Naive thymus-derived CD4-positive, alpha-beta T cell (primary cell): ENCODE measurements around the gene FAAP20. TPM values are rescaled to one million over a fixed set of nuclear protein-coding genes. Genes with fewer than 3 reads are reported as not detected.

ENCODE experiments used
- ATAC-seq: fragments of 150-1000 bp; cut with Tn5 transposase; 2 replicates; pipeline ENCODE4 v1.10.0; 2021; ENCODE audit warnings: mild to moderate bottlenecking, moderate library complexity
- CTCF ChIA-PET: fragments of 350-600 bp; sonication (Branson Sonifier 250); formaldehyde crosslinking; loops from one replicate; lab custom pipeline; 2021; ENCODE audit warnings: antibody characterized with exemption; lab: Charles Lee
- POLR2A ChIA-PET: fragments of 350-600 bp; sonication (Branson Sonifier 250); formaldehyde crosslinking; loops from one replicate; lab custom pipeline; 2021; ENCODE audit warnings: antibody characterized with exemption, inconsistent platforms; lab: Charles Lee
- DNase-seq, 9 donors: peaks; one replicate each; pipeline versions ENCODE4 v3.0.0 to v3.0.0-alpha.2; 2020 to 2022; ENCODE audit warnings: mixed read lengths in 1 of 9
- H3K27ac ChIP-seq: one replicate; pipeline ENCODE4 v1.7.0; 2013; ENCODE audit warnings: mild to moderate bottlenecking, low read depth, low read length, moderate library complexity
- H3K27me3 ChIP-seq, 2 donors: one replicate each; pipeline ENCODE4 v1.7.0; 2013; ENCODE audit warnings: low read length in 2 of 2, mild to moderate bottlenecking in 2 of 2, moderate library complexity in 2 of 2; ENCODE audit not compliant: control insufficient read depth in 2 of 2, insufficient read depth in 2 of 2
- H3K36me3 ChIP-seq, 3 experiments: 1 replicate in 2 of 3; 2 replicates in 1 of 3; pipeline ENCODE4 v1.7.0; 2013; ENCODE audit warnings: low read length in 3 of 3, mild to moderate bottlenecking in 3 of 3, moderate library complexity in 1 of 3; ENCODE audit not compliant: insufficient read depth in 3 of 3, control insufficient read depth in 2 of 3
- H3K4me1 ChIP-seq, 2 donors: one replicate each; pipeline ENCODE4 v1.7.0; 2013; ENCODE audit warnings: low read length in 2 of 2, mild to moderate bottlenecking in 2 of 2, moderate library complexity in 1 of 2; ENCODE audit not compliant: control insufficient read depth in 2 of 2, insufficient read depth in 2 of 2
- H3K4me3 ChIP-seq: 2 replicates; pipeline ENCODE4 v1.7.0; 2013; ENCODE audit warnings: mild to moderate bottlenecking, low read length
- H3K9me3 ChIP-seq, 3 experiments: 1 replicate in 2 of 3; 2 replicates in 1 of 3; pipeline ENCODE4 v1.7.0; 2013; ENCODE audit warnings: low read length in 3 of 3; ENCODE audit not compliant: control insufficient read depth in 2 of 3
- H3K27ac Mint-ChIP-seq, 9 donors: one replicate each; pipeline ENCODE4 v1.8.0; 2020 to 2022; ENCODE audit warnings: mixed read lengths in 9 of 9, mild to moderate bottlenecking in 8 of 9, moderate library complexity in 5 of 9, inconsistent platforms in 2 of 9
- H3K27me3 Mint-ChIP-seq, 5 donors: one replicate each; pipeline ENCODE4 v1.8.0; 2021 to 2022; ENCODE audit warnings: mixed read lengths in 5 of 5, mild to moderate bottlenecking in 1 of 5
- H3K36me3 Mint-ChIP-seq, 5 donors: one replicate each; pipeline ENCODE4 v1.8.0; 2020 to 2022; ENCODE audit warnings: mixed read lengths in 5 of 5, mild to moderate bottlenecking in 3 of 5, inconsistent platforms in 1 of 5
- H3K4me1 Mint-ChIP-seq, 7 donors: one replicate each; pipeline ENCODE4 v1.8.0; 2020 to 2022; ENCODE audit warnings: mixed read lengths in 7 of 7, mild to moderate bottlenecking in 3 of 7, inconsistent platforms in 1 of 7
- H3K4me3 Mint-ChIP-seq, 10 donors: one replicate each; pipeline ENCODE4 v1.8.0; 2020 to 2022; ENCODE audit warnings: mild to moderate bottlenecking in 10 of 10, mixed read lengths in 10 of 10, moderate library complexity in 6 of 10, inconsistent platforms in 2 of 10
- H3K9me3 Mint-ChIP-seq, 11 donors: one replicate each; pipeline ENCODE4 v1.8.0; 2020 to 2022; ENCODE audit warnings: mixed read lengths in 11 of 11, mild to moderate bottlenecking in 4 of 11, inconsistent platforms in 1 of 11, moderate library complexity in 1 of 11
- intact Hi-C, 2 donors: fragments of 100-400 bp; cut with micrococcal nuclease; formaldehyde crosslinking; loops; one replicate each; pipeline ENCODE4 v1.15.1; 2023
- polyA plus RNA-seq, 2 donors: library from polyadenylated mRNA; unstranded; fragments of 300-500 nt; fragmentation: Illumina TruSeq; gene quantifications; one replicate each; pipeline ENCODE4 v1.2.3, GENCODE V29; 2021
- total RNA-seq, 6 experiments: library from RNA in 5 of 6; stranded (reverse) in 5 of 6; gene quantifications; 1 replicate in 5 of 6; 2 replicates in 1 of 6; pipeline ENCODE4 v1.2.3 and lab custom pipeline; 2021 to 2026

Gene FAAP20
- total and polyA plus RNA-seq, 7 experiments from 2014 or later, result 43.2 to 77.0 (median 55.7) TPM

- CTCF ChIA-PET, result interaction anchor here (1.0 to 1.6 kb wide), 3 partner anchors 11 to 73 kb away, joined by 3 to 4 read pairs (median 3); partner anchors contain the start of gene FAAP20
- intact Hi-C loops, result no loop called here
- H3K4me1 ChIP-seq, result peaks cover 9 to 20% of the 10 kb centered on the region in 2 donors
Measured at GRCh38 chr1:2228157-2228594, 33.6 kb upstream of the FAAP20 start, which contains the start of gene SKI. Gene SKI, plus strand, starts transcription at chr1:2228319. Its CDS starts 448 bp downstream, at chr1:2228767.

GRCh38 chr1:2227346-2228156, 33.0 kb upstream of the FAAP20 start:
- H3K9me3 ChIP-seq, result no peaks in the 10 kb centered on the region
- peak overlapping the region; percentile 33 for H3K4me3 ChIP-seq
- peak overlapping the region in 9 of 10 donors; percentile 56 to 83 (median 69) for H3K4me3 Mint-ChIP-seq
- H3K4me1 Mint-ChIP-seq, result peaks cover 9 to 24% (median 17%) of the 10 kb centered on the region in 7 donors
- POLR2A ChIA-PET, result interaction anchor here (0.6 to 8.1 kb wide), 13 partner anchors 14 to 297 kb away, joined by 3 to 99 read pairs (median 4); partner anchors contain the start of genes FAAP20, MORN1 and RER1
- peak; percentile 87 to 98 (median 97) for DNase-seq
- H3K36me3 Mint-ChIP-seq, result peaks cover 0 to 14% (median 4%) of the 10 kb centered on the region in 5 donors
- CTCF ChIA-PET, result interaction anchor here (1.0 kb wide), 1 partner anchor 33 kb away, joined by 4 read pairs; the partner anchor contains the start of gene FAAP20
- H3K27ac ChIP-seq, result peak overlapping the region; percentile 72
- H3K4me1 ChIP-seq, result peaks cover 5 to 14% of the 10 kb centered on the region in 2 donors
- peak; percentile 88 for ATAC-seq
- H3K27me3 Mint-ChIP-seq, result peaks cover 0 to 8% (median 0%) of the 10 kb centered on the region in 5 donors
- peak overlapping the region in 4 of 9 donors; percentile 26 to 80 (median 62) for H3K27ac Mint-ChIP-seq
- intact Hi-C loops, result loop anchor here (1.0 to 2.0 kb wide), 5 partner anchors 15 to 321 kb away; partner anchors contain the start of genes MORN1 (in 1 of the 2) and RER1 (in 1 of the 2)
- H3K27me3 ChIP-seq, result no peaks in the 10 kb centered on the region
- peaks cover 0 to 28% (median 0%) of the 10 kb centered on the region in 3 experiments for H3K36me3 ChIP-seq
- H3K9me3 Mint-ChIP-seq, result peaks cover 0 to 6% (median 0%) of the 10 kb centered on the region in 11 donors

More at GRCh38 chr1:2228157-2228594, 33.6 kb upstream of the FAAP20 start, which contains the start of gene SKI:
- H3K4me3 Mint-ChIP-seq, result peak within 1 kb of the TSS; percentile 89 to 100 (median 95)
- peaks cover 0 to 17% (median 4%) of the 10 kb centered on the region in 5 donors for H3K36me3 Mint-ChIP-seq
- ATAC-seq (no peak), DNase-seq (no peak)
- Histone ChIP-seq H3K4me3 (peak within 1 kb of the TSS; percentile 83), H3K27me3 (no peaks in the 10 kb centered on the region), H3K9me3 (no peaks in the 10 kb centered on the region), H3K36me3 (peaks cover 0 to 28% (median 0%) of the 10 kb centered on the region in 3 experiments), H3K27ac (peak within 1 kb of the TSS; percentile 78)
- H3K27me3 Mint-ChIP-seq, result peaks cover 0 to 3% (median 0%) of the 10 kb centered on the region in 5 donors
- H3K9me3 Mint-ChIP-seq, result peaks cover 0 to 6% (median 0%) of the 10 kb centered on the region in 11 donors
- peaks cover 14 to 29% (median 23%) of the 10 kb centered on the region in 7 donors for H3K4me1 Mint-ChIP-seq
- peak within 1 kb of the TSS; percentile 91 to 99 (median 96) for H3K27ac Mint-ChIP-seq
- POLR2A ChIA-PET, result interaction anchor here (1.1 to 8.1 kb wide), 8 partner anchors 14 to 87 kb away, joined by 3 to 99 read pairs (median 16); no protein-coding TSS in a partner anchor

GRCh38 chr1:2226525-2227345, 32.2 kb upstream of the FAAP20 start:
- H3K4me3 ChIP-seq, result peak overlapping the region; percentile 33
- H3K36me3 ChIP-seq, result peaks cover 0 to 28% (median 0%) of the 10 kb centered on the region in 3 experiments
- peaks cover 0 to 12% (median 4%) of the 10 kb centered on the region in 5 donors for H3K36me3 Mint-ChIP-seq
- H3K4me1 Mint-ChIP-seq, result peaks cover 6 to 18% (median 10%) of the 10 kb centered on the region in 7 donors
- peak overlapping the region; percentile 71 to 92 (median 86) for H3K4me3 Mint-ChIP-seq
- no peaks in the 10 kb centered on the region for H3K9me3 ChIP-seq
- H3K27me3 Mint-ChIP-seq, result peaks cover 0 to 8% (median 0%) of the 10 kb centered on the region in 5 donors
- peak overlapping the region; percentile 72 for H3K27ac ChIP-seq
- peaks cover 0 to 6% (median 0%) of the 10 kb centered on the region in 11 donors for H3K9me3 Mint-ChIP-seq
- H3K27ac Mint-ChIP-seq, result peak overlapping the region in 8 of 9 donors; percentile 68 to 98 (median 92)
- ChIA-PET POLR2A (interaction anchor here (1.0 to 8.1 kb wide), 10 partner anchors 15 to 165 kb away, joined by 3 to 99 read pairs (median 6); partner anchors contain the start of genes FAAP20, MORN1 and RER1), CTCF (no interaction called here)
- H3K4me1 ChIP-seq, result peaks cover 5 to 6% of the 10 kb centered on the region in 2 donors
- H3K27me3 ChIP-seq, result no peaks in the 10 kb centered on the region
- ATAC-seq, result no peak
- peak in 1 of 9 donors; percentile 35 for DNase-seq
- intact Hi-C loops, result loop anchor here (1.0 to 2.0 kb wide), 5 partner anchors 14 to 322 kb away; partner anchors contain the start of genes MORN1 (in 1 of the 2) and RER1 (in 1 of the 2)

- Mint-ChIP-seq H3K4me1 (peaks cover 0 to 10% (median 6%) of the 10 kb centered on the region in 7 donors), H3K27ac (peak overlapping the region in 5 of 9 donors; percentile 17 to 63 (median 41)), H3K9me3 (peaks cover 0 to 3% (median 0%) of the 10 kb centered on the region in 11 donors), H3K36me3 (peaks cover 0 to 8% (median 3%) of the 10 kb centered on the region in 5 donors), H3K27me3 (peaks cover 0 to 11% (median 0%) of the 10 kb centered on the region in 5 donors), H3K4me3 (peak overlapping the region in 2 of 10 donors; percentile 6 to 51)
- H3K4me1 ChIP-seq, result peaks cover 0 to 5% of the 10 kb centered on the region in 2 donors
- ATAC-seq, result no peak
- peaks cover 0 to 10% (median 0%) of the 10 kb centered on the region in 3 experiments for H3K36me3 ChIP-seq
- no peaks in the 10 kb centered on the region for H3K9me3 ChIP-seq
- CTCF ChIA-PET, result interaction anchor here (0.7 to 0.9 kb wide), 3 partner anchors 15 to 91 kb away, joined by 3 to 5 read pairs (median 3); no protein-coding TSS in a partner anchor
- POLR2A ChIA-PET, result interaction anchor here (0.7 to 1.1 kb wide), 2 partner anchors 19 to 67 kb away, joined by 3 to 4 read pairs; no protein-coding TSS in a partner anchor
- DNase-seq, result no peak
- intact Hi-C loops, result no loop called here
- H3K27ac ChIP-seq, result no peak overlapping the region
- no peak overlapping the region for H3K4me3 ChIP-seq
- no peaks in the 10 kb centered on the region for H3K27me3 ChIP-seq
Measured at GRCh38 chr1:2224631-2225428, 30.3 kb upstream of the FAAP20 start.

GRCh38 chr1:2224170-2224584, 29.6 kb upstream of the FAAP20 start:
- DNase-seq, result no peak
- H3K36me3 ChIP-seq, result peaks cover 0 to 4% (median 0%) of the 10 kb centered on the region in 3 experiments
- peaks cover 0 to 2% (median 0%) of the 10 kb centered on the region in 5 donors for H3K36me3 Mint-ChIP-seq
- peaks cover 0 to 12% (median 0%) of the 10 kb centered on the region in 5 donors for H3K27me3 Mint-ChIP-seq
- ChIA-PET CTCF (interaction anchor here (0.7 to 0.9 kb wide), 2 partner anchors 16 to 77 kb away, joined by 3 to 5 read pairs; no protein-coding TSS in a partner anchor), POLR2A (interaction anchor here (1.1 to 1.3 kb wide), 2 partner anchors 12 to 68 kb away, joined by 3 read pairs; no protein-coding TSS in a partner anchor)
- no peak for ATAC-seq
- peak overlapping the region in 1 of 10 donors; percentile 6 for H3K4me3 Mint-ChIP-seq
- H3K9me3 Mint-ChIP-seq, result peaks cover 0 to 3% (median 0%) of the 10 kb centered on the region in 11 donors
- no peak overlapping the region for H3K4me3 ChIP-seq
- no peak overlapping the region for H3K27ac ChIP-seq
- H3K27ac Mint-ChIP-seq, result peak overlapping the region in 5 of 9 donors; percentile 25 to 57 (median 41)
- no peaks in the 10 kb centered on the region for H3K9me3 ChIP-seq
- H3K4me1 ChIP-seq, result peaks cover 0 to 5% of the 10 kb centered on the region in 2 donors
- intact Hi-C loops, result no loop called here
- no peaks in the 10 kb centered on the region for H3K27me3 ChIP-seq
- peaks cover 0 to 10% (median 5%) of the 10 kb centered on the region in 7 donors for H3K4me1 Mint-ChIP-seq
